Peyer's patch (tissue), 4 donors: ENCODE results near the gene RICTOR.

Source experiments
- CTCF ChIP-seq, 6 experiments: fragments of 450-650 bp in 4 of 6; fragments of 200-600 bp in 2 of 6; sonication (generic) in 1 of 6; IDR thresholded peaks; one replicate each; pipeline ENCODE4 v1.5.1; 2017 to 2019; ENCODE audit warnings: antibody characterized with exemption in 6 of 6, mild to moderate bottlenecking in 3 of 6, moderate library complexity in 1 of 6
- POLR2A ChIP-seq, 2 donors: fragments of 450-650 bp; IDR thresholded peaks; one replicate each; pipeline ENCODE4 v1.5.1; 2017; ENCODE audit warnings: antibody characterized with exemption in 2 of 2, mild to moderate bottlenecking in 2 of 2, moderate library complexity in 2 of 2

- TF ChIP-seq CTCF (IDR thresholded peaks at IDR 0.05) = no peak
- TF ChIP-seq POLR2A (IDR thresholded peaks at IDR 0.05) = no peak
Measured at GRCh38 chr5:39022151-39022550, 52.0 kb downstream of the RICTOR start.
